Skin of body (tissue), 2 donors: ENCODE data around the gene TCF4. TPM values are rescaled to one million over a fixed set of nuclear protein-coding genes. Genes with fewer than 3 reads are reported as not detected.

Experiments used
- DNase-seq: peaks from one replicate; lab custom pipeline; 2025; lab: John Stamatoyannopoulos, UW
- total RNA-seq: library from RNA; depleted of rRNA; stranded (reverse); fragments of >200 nt; gene quantifications from one replicate; pipeline ENCODE4 v1.2.3, GENCODE V29; 2014

TCF4 gene
- total RNA-seq, 1 donor from 2014 or later, result 356 TPM

- peak; percentile 36 for DNase-seq
Observed at GRCh38 chr18:55390898-55391297, 197.1 kb downstream of the TCF4 start.

DNA sequence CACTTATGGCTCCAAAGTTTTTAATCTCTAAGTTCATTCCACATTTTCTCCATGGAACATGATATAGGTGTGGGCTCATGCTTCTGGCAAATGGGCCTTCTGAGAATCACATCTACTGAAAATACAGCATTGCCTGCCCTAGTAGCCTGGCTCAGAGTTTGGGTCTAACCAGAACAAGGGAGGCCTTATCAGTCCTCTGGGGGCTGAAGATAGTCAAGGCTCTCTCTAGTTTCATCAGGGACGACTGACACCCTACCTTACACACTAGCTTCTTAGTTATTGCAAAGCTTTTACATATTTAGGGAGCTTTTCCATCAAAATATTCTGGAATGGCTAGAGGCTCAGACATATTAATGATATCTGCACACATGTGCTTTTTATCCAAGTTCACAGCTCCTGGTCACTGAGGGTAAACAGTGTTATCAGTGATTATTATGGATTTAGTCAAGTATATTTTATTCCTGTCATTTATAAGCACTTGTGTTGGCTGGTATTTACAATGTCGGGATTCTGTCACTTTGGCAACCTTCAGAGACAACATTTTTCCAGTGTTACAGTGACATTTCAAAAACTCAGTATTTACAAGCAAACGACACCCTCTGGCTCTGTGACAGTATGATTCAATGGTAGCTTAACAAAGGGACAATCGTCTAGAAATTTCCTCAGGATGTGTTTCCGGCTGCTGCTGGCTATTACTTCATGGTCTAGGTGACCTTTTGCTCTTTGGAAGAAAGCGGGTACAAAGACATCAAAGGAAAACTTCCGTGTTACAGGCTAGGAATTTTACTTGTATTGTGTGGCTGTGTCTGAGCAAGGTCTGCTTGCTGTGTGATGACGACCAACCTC, 200.6 kb downstream of the TCF4 start:
- peak; percentile 77 for DNase-seq

- DNase-seq, result no peak
Observed at GRCh38 chr18:55386545-55386944, 201.4 kb downstream of the TCF4 start.

GRCh38 chr18:55385770-55386169, 202.2 kb downstream of the TCF4 start:
- no peak for DNase-seq

DNA sequence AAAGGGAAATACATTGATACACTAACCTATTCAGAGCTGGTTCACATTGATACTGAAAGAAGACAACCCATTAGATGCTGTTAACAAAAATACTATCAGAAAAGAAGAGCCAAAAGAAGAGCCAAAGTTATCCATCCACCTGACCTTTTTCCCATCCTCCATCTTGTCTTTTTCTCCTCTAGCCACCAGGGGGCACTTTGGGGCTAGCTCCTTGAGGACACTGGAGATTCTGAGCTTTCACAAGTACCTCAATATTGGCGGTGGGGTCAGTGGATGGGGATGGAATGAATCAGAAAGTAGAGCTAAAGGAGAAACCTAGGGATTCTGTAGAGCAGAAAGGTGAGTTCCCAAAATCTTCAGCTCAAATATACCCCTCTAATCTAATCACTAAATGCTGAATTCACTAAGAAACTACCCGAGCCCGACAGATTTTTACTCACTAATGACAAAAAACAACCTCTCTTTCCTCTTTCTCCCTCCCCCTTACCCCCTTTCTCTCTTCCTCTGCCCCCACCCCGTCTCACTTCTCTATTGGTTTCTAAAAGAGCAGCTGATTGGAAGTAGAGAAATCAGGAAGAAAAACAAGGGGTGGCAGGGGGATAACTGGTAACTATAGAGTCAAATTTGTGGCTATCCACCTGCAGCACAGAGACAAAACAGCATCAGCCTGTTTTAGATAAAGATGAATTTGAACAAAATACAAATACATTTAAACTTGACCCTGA, 203.3 kb downstream of the TCF4 start:
- no peak for DNase-seq

DNA sequence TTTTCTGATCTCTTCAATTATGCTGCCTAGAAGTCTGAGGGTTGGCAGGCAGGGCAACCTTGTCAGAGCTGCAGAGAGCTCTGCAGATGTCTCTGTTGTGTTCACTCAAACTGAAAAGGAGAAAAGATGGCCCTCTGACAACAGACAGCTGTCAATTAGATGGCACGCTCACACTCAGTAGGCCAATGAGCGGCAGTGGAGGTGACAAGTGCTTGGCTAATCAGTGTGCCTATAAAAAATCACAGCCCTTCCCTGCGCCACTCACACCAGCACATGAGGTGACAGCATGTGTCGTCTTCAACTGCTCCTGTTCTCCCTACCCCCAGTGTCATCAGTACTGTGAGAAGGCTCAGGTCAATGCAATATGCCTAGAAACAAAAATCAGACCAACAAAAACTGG, 203.9 kb downstream of the TCF4 start:
- DNase-seq, result no peak

DNA sequence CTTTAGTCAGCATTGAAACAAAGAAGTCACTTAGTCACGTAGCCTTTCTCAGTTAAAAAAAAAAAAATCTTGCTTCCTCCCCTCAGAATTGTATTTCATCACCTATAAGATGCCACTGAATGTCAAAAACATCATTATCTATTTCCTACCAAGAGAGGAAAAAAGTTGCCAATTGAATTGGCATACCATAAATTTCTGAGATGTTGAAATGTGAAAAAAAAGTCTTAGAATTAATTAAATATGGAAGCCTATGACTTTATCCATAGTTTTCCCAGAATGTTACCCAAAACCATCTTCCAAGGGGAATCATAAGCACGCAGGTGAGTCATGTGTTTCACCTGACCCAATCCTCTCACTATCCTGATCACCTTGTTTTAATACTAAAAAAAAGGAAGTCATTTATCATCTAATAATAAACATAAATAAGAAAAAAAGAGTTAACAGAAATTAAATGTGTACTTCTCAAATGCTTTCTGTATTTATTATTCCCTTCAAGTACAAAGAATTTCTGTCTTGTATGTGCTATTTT, 205.7 kb downstream of the TCF4 start:
- DNase-seq, result no peak

- DNase-seq, result peak; percentile 63
Observed at GRCh38 chr18:55381277-55381676, 206.7 kb downstream of the TCF4 start.

DNA sequence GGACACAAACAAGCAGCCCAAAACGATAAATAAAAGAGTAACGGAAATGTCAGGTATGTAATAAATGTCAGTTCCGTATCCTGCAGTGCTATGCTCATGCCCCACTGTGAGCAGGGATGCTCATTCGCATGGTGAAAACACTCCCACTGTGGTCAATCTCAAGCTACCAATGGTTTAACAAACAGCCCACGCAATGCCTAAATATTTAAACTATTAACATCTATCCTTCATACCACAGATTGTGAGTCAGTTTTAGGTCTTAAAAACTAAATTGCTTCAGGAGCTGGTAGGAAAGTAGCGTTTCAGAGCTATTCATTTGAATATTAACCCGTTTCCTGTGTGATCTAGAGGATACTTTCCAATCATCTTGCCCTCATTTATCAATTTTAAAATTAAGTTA, 207.4 kb downstream of the TCF4 start:
- no peak for DNase-seq

DNA sequence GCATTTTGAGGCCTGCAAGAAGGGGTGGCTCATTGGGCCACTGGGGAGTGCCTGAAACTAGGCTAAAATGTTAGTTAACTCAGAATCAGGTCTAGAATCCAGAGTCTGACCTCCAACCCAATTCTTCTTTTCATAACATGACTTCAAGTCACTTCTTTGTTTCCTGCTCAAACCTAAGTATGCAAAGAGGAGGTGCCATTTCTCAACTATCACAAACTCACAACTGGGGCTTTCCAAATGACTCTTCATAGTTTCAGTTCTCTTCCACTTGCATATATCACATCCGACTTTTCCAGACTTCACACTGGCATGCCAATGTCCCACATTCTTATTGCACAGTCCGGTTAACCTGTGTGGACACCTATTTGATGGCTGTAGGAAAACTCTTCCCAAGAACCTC, 211.6 kb downstream of the TCF4 start:
- no peak for DNase-seq

DNA sequence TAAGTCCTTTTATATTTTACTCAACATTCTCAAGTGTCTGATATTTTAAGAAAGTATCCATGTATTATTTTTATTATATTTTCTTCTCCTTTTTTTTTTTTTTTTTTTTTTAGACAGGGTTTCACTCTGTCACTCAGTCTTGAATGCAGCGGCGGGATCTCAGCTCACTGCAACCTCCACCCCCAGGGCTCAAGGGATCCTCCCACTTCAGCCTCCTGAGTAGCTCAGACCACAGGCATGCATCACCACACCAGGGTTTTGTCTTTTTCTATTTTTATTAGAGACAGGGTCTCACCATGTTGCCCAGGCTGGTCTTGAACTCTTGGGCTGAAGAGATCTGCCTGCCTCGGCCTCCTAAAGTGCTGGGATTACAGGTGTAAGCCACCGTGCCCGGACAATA, 212.1 kb downstream of the TCF4 start:
- DNase-seq, result no peak

GRCh38 chr18:55374741-55375140, 213.3 kb downstream of the TCF4 start:
- DNase-seq, result no peak

DNA sequence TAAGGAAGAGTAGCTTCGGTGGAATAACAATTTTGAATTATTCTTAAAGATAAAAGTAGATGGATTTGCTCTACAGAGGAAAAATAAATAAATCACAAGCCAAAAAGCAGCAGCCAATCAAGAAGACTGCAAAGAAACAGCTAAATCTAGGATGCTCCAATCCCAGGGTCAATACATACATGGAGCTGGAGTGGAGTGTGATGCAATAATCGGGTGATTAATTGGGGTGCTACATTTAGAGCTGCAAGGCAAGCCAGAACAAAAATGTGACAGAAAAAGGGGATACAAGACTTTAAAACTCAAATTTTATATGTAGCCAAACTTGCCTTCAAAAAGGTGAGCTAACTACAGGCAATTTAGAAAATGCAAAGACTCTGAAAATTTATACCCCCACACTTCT, 215.8 kb downstream of the TCF4 start:
- DNase-seq, result no peak

- DNase-seq, result no peak
Observed at GRCh38 chr18:55370936-55371335, 217.1 kb downstream of the TCF4 start.

- DNase-seq, result no peak
Observed at GRCh38 chr18:55369346-55369745, 218.6 kb downstream of the TCF4 start.

- DNase-seq, result no peak
Observed at GRCh38 chr18:55365342-55365741, 222.7 kb downstream of the TCF4 start.

GRCh38 chr18:55362303-55362702, 225.7 kb downstream of the TCF4 start:
- DNase-seq, result no peak

- no peak for DNase-seq
Observed at GRCh38 chr18:55361492-55362250, 226.3 kb downstream of the TCF4 start.

DNA sequence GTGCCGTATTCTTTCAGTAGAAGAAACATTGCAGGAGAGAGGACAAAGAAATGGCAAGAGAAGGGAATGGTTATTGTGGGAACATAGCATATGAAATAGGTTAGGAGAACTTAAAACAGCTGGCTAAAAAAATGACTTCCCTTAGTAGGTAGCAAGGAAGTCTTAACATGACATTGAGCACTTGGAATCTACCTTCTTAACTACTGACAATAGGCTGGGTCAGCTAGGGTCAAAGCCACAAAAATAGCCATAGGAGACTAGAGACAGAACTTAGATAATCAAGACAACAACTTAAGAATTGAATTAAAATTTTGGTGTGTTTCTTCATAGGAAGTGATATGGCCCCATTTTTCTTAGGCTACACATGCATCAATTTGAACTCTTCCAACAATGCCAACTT, 227.9 kb downstream of the TCF4 start:
- DNase-seq, result no peak

GRCh38 chr18:55356815-55357214, 231.2 kb downstream of the TCF4 start:
- no peak for DNase-seq

- DNase-seq, result no peak
Observed at GRCh38 chr18:55355223-55355622, 232.8 kb downstream of the TCF4 start.

- peak; percentile 27 for DNase-seq
Observed at GRCh38 chr18:55354795-55355194, 233.2 kb downstream of the TCF4 start.
